AG04449 (cell line): ENCODE measurements around the gene AP1G2.

Experiments used
- CTCF ChIA-PET: fragments of 350-600 bp; formaldehyde crosslinking; extraction: SDS; loops from one replicate; lab custom pipeline; 2021; ENCODE audit warnings: antibody characterized with exemption; lab: Yijun Ruan, JAX
- POLR2A ChIA-PET: fragments of 400-600, 350-600 bp; formaldehyde crosslinking; extraction: SDS; loops from one replicate; lab custom pipeline; 2020; ENCODE audit warnings: antibody characterized with exemption, inconsistent platforms; lab: Yijun Ruan, JAX
- DNase-seq: peaks from one replicate; pipeline ENCODE4 v3.0.0-alpha.2; 2010; ENCODE audit warnings: low read depth, low spot score
- H3K4me3 ChIP-seq: 2 replicates; pipeline ENCODE4 v1.5.1; 2011; ENCODE audit warnings: low read depth, mild to moderate bottlenecking, control low read depth, low read length
- CTCF ChIP-seq: IDR thresholded peaks from one replicate; pipeline ENCODE4 v1.5.1; 2011; ENCODE audit warnings: mild to moderate bottlenecking, moderate library complexity, low read length, control low read depth, inconsistent platforms; ENCODE audit not compliant: insufficient read depth; ENCODE audit errors: missing control alignments

AP1G2 gene

GRCh38 chr14:23529016-23529415 lies 38.6 kb downstream of the AP1G2 start:
- no peak overlapping the region for H3K4me3 ChIP-seq
- DNase-seq, result no peak
- TF ChIP-seq CTCF, result no peak
- CTCF ChIA-PET, result interaction anchor here (0.9 to 4.0 kb wide), 7 partner anchors 11 to 50 kb away, joined by 3 to 39 read pairs (median 6); no protein-coding TSS in a partner anchor
- POLR2A ChIA-PET, result no interaction called here

GRCh38 chr14:23528555-23528954 lies 39.0 kb downstream of the AP1G2 start:
- TF ChIP-seq CTCF, result no peak
- H3K4me3 ChIP-seq, result no peak overlapping the region
- CTCF ChIA-PET, result interaction anchor here (0.8 to 4.0 kb wide), 6 partner anchors 11 to 50 kb away, joined by 3 to 39 read pairs (median 4); no protein-coding TSS in a partner anchor
- no peak for DNase-seq
- POLR2A ChIA-PET, result no interaction called here

GRCh38 chr14:23525611-23526010 lies 42.0 kb downstream of the AP1G2 start:
- H3K4me3 ChIP-seq, result no peak overlapping the region
- POLR2A ChIA-PET, result interaction anchor here (1.0 kb wide), 1 partner anchor 25 kb away, joined by 3 read pairs; no protein-coding TSS in a partner anchor
- CTCF ChIA-PET, result interaction anchor here (1.2 kb wide), 1 partner anchor 13 kb away, joined by 3 read pairs; no protein-coding TSS in a partner anchor
- no peak for DNase-seq
- TF ChIP-seq CTCF, result no peak

- H3K4me3 ChIP-seq, result no peak overlapping the region
- no peak for DNase-seq
- TF ChIP-seq CTCF, result no peak
- CTCF ChIA-PET, result interaction anchor here (1.2 kb wide), 1 partner anchor 14 kb away, joined by 3 read pairs; no protein-coding TSS in a partner anchor
- POLR2A ChIA-PET, result no interaction called here
These were observed 42.6 kb downstream of the AP1G2 start for GRCh38 chr14:23524954-23525353.

- ChIA-PET CTCF (no interaction called here), POLR2A (no interaction called here)
- no peak overlapping the region for H3K4me3 ChIP-seq
- TF ChIP-seq CTCF, result no peak
- DNase-seq, result no peak
These were observed 44.2 kb downstream of the AP1G2 start for GRCh38 chr14:23523229-23524016.

GRCh38 chr14:23522643-23523198 lies 44.9 kb downstream of the AP1G2 start:
- ChIA-PET CTCF (no interaction called here), POLR2A (no interaction called here)
- no peak for TF ChIP-seq CTCF
- no peak for DNase-seq
- no peak overlapping the region for H3K4me3 ChIP-seq
